ENCODE measurements around the gene KPTN.

DNA sequence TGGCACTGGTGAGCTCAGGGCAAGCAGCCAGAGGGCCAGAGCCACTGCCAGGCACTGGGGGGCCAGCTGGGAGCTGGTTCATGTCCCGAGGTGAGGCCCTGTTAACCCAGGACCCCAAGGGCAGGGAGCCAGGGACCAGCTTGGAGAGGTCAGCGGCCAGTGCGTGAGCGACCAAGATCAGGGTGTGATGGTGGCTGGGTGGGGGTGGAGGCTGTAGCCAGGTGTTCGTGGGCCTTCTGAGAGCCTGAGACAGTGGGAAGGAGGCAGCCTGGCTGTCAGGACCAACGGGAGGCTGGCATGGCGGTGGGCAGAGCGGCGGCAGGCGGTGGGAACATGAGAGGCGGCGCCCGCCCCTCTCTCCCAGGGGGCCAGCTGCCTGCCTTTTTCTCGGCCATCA is 8.1 kb upstream of the KPTN start:
- TF ChIP-seq CTCF (IDR thresholded peaks at IDR 0.05; ENCODE audit: low read depth, low read length, missing input control) (no peak), RAD21 (IDR thresholded peaks at IDR 0.05) (no peak), RXRA (IDR thresholded peaks at IDR 0.05) (no peak), HNF4G (IDR thresholded peaks at IDR 0.05) (no peak), SP1 (IDR thresholded peaks at IDR 0.05) (no peak), YY1 (IDR thresholded peaks at IDR 0.05) (no peak), TAF1 (conservative IDR thresholded peaks at IDR 0.05) (no peak), GABPA (IDR thresholded peaks at IDR 0.05 in 1 of 2, conservative IDR thresholded peaks at IDR 0.05 in 1 of 2) (no peak), ATF3 (IDR thresholded peaks at IDR 0.05) (no peak), JUND (IDR thresholded peaks at IDR 0.05) (no peak), FOXA1 (IDR thresholded peaks at IDR 0.05) (no peak)
- TF ChIP-seq, protein P1, sequence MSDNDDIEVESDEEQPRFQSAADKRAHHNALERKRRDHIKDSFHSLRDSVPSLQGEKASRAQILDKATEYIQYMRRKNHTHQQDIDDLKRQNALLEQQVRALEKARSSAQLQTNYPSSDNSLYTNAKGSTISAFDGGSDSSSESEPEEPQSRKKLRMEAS (IDR thresholded peaks at IDR 0.05): no peak
- TF ChIP-seq, protein P2, sequence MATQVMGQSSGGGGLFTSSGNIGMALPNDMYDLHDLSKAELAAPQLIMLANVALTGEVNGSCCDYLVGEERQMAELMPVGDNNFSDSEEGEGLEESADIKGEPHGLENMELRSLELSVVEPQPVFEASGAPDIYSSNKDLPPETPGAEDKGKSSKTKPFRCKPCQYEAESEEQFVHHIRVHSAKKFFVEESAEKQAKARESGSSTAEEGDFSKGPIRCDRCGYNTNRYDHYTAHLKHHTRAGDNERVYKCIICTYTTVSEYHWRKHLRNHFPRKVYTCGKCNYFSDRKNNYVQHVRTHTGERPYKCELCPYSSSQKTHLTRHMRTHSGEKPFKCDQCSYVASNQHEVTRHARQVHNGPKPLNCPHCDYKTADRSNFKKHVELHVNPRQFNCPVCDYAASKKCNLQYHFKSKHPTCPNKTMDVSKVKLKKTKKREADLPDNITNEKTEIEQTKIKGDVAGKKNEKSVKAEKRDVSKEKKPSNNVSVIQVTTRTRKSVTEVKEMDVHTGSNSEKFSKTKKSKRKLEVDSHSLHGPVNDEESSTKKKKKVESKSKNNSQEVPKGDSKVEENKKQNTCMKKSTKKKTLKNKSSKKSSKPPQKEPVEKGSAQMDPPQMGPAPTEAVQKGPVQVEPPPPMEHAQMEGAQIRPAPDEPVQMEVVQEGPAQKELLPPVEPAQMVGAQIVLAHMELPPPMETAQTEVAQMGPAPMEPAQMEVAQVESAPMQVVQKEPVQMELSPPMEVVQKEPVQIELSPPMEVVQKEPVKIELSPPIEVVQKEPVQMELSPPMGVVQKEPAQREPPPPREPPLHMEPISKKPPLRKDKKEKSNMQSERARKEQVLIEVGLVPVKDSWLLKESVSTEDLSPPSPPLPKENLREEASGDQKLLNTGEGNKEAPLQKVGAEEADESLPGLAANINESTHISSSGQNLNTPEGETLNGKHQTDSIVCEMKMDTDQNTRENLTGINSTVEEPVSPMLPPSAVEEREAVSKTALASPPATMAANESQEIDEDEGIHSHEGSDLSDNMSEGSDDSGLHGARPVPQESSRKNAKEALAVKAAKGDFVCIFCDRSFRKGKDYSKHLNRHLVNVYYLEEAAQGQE (IDR thresholded peaks at IDR 0.05): no peak

All from liver (tissue), 3 donors.